GM12878 (cell line): Measurements from ENCODE around the gene C1orf174. TPM values are rescaled to one million over a fixed set of nuclear protein-coding genes. Genes with fewer than 3 reads are reported as not detected.

Experiments
- BACH1 ChIP-seq: fragments of 450-650 bp; IDR thresholded peaks from 2 replicates; pipeline ENCODE4 v1.6.1; 2017; ENCODE audit warnings: mild to moderate bottlenecking, borderline replicate concordance
- BCLAF1 ChIP-seq: fragments of 450-650 bp; IDR thresholded peaks from 2 replicates; pipeline ENCODE4 v1.6.1; 2017; ENCODE audit warnings: antibody characterized with exemption, mild to moderate bottlenecking, moderate library complexity
- CEBPB ChIP-seq, 2 experiments: fragments of 150-350 bp in 1 of 2; IDR thresholded peaks; 2 replicates each; pipeline ENCODE4 v1.6.1; 2012 to 2014; ENCODE audit warnings: low read depth in 2 of 2, low read length in 2 of 2, borderline replicate concordance in 1 of 2, inconsistent platforms in 1 of 2
- CHD2 ChIP-seq: IDR thresholded peaks from 2 replicates; pipeline ENCODE4 v1.6.1; 2011; ENCODE audit warnings: low read depth, low read length, improper control_type of control experiment, borderline replicate concordance
- EGR1 ChIP-seq, 2 experiments: IDR thresholded peaks; 1 replicate in 1 of 2; 2 replicates in 1 of 2; pipeline ENCODE4 v1.6.1; 2011 to 2012; ENCODE audit warnings: low read depth in 2 of 2, low read length in 2 of 2, borderline replicate concordance in 1 of 2, mild to moderate bottlenecking in 1 of 2, moderate library complexity in 1 of 2
- EZH2 ChIP-seq: IDR thresholded peaks from 2 replicates; pipeline ENCODE4 v1.6.1; 2012; ENCODE audit warnings: low read depth, mild to moderate bottlenecking, control low read depth, inconsistent platforms, low read length, borderline replicate concordance; ENCODE audit not compliant: control insufficient read depth
- IKZF1 ChIP-seq: fragments of 450-650 bp; conservative IDR thresholded peaks from 2 replicates; pipeline ENCODE4 v1.6.1; 2017; ENCODE audit warnings: antibody characterized with exemption, mild to moderate bottlenecking
- IRF4 ChIP-seq: IDR thresholded peaks from 2 replicates; pipeline ENCODE4 v1.6.1; 2011; ENCODE audit warnings: low read depth, low read length
- JUND ChIP-seq: IDR thresholded peaks from 2 replicates; pipeline ENCODE4 v1.6.1; 2012; ENCODE audit warnings: low read depth, mild to moderate bottlenecking, low read length, improper control_type of control experiment, moderate library complexity
- LARP7 ChIP-seq: fragments of 450-650 bp; IDR thresholded peaks from 2 replicates; pipeline ENCODE4 v1.6.1; 2017; ENCODE audit warnings: mild to moderate bottlenecking
- MEF2A ChIP-seq: IDR thresholded peaks from 2 replicates; pipeline ENCODE4 v1.6.1; 2011; ENCODE audit warnings: low read depth, mild to moderate bottlenecking, low read length, moderate library complexity; ENCODE audit not compliant: insufficient read depth
- MTA3 ChIP-seq: IDR thresholded peaks from 2 replicates; pipeline ENCODE4 v1.6.1; 2012; ENCODE audit warnings: low read length, inconsistent platforms, borderline replicate concordance
- NFYB ChIP-seq: IDR thresholded peaks from 2 replicates; pipeline ENCODE4 v1.6.1; 2011; ENCODE audit warnings: low read depth, mild to moderate bottlenecking, low read length, improper control_type of control experiment, moderate library complexity; ENCODE audit not compliant: insufficient read depth
- NR2C1 ChIP-seq: fragments of 450-650 bp; IDR thresholded peaks from 2 replicates; pipeline ENCODE4 v1.6.1; 2017; ENCODE audit warnings: antibody characterized with exemption, mild to moderate bottlenecking, moderate library complexity
- RAD51 ChIP-seq: fragments of 450-650 bp; IDR thresholded peaks from 2 replicates; pipeline ENCODE4 v1.6.1; 2016; ENCODE audit warnings: moderate library complexity, mild to moderate bottlenecking, inconsistent platforms
- RB1 ChIP-seq: fragments of 450-650 bp; formaldehyde crosslinking; IDR thresholded peaks from 2 replicates; pipeline ENCODE4 v1.6.1; 2017; ENCODE audit warnings: mild to moderate bottlenecking, borderline replicate concordance
- RELB ChIP-seq: fragments of 450-650 bp; IDR thresholded peaks from 2 replicates; pipeline ENCODE4 v1.6.1; 2017; ENCODE audit warnings: low read depth, mild to moderate bottlenecking, moderate library complexity
- SKIL ChIP-seq: fragments of 450-650 bp; IDR thresholded peaks from 2 replicates; pipeline ENCODE4 v1.6.1; 2017; ENCODE audit warnings: mild to moderate bottlenecking, low read depth, inconsistent platforms; ENCODE audit not compliant: poor library complexity, severe bottlenecking
- SMAD1 ChIP-seq: fragments of 450-650 bp; IDR thresholded peaks from 2 replicates; pipeline ENCODE4 v1.6.1; 2018; ENCODE audit warnings: mild to moderate bottlenecking, low read depth; ENCODE audit not compliant: partially characterized antibody
- SREBF1 ChIP-seq: IDR thresholded peaks from 2 replicates; pipeline ENCODE4 v1.6.1; 2012; ENCODE audit warnings: mild to moderate bottlenecking, low read length
- STAT1 ChIP-seq: fragments of 450-650 bp; conservative IDR thresholded peaks from 2 replicates; pipeline ENCODE4 v1.6.1; 2014; ENCODE audit warnings: antibody characterized with exemption, mild to moderate bottlenecking
- YY1 ChIP-seq: IDR thresholded peaks from 2 replicates; pipeline ENCODE4 v1.6.1; 2011; ENCODE audit warnings: low read depth, mild to moderate bottlenecking, low read length
- ZSCAN29 ChIP-seq: fragments of 450-650 bp; IDR thresholded peaks from 2 replicates; pipeline ENCODE4 v1.6.1; 2017; ENCODE audit warnings: mild to moderate bottlenecking, moderate library complexity
- polyA plus RNA-seq, 11 experiments: library from polyadenylated mRNA; depleted of rRNA in 4 of 11; unstranded in 6 of 11; stranded (reverse) in 5 of 11; fragments of >200 nt; fragmentation: Nextera tagmentation in 4 of 11; fragmentation: Illumina TruSeq in 1 of 11; extraction: Ambion mirVana in 4 of 11; extraction: Trizol in 1 of 11; gene quantifications; 1 replicate in 1 of 11; 2 replicates in 10 of 11; pipeline versions ENCODE4 v1.2.1 to v1.2.3, GENCODE V29; 2011 to 2016; ENCODE audit warnings: inconsistent platforms in 2 of 11, missing spikeins in 2 of 11, low read depth in 1 of 11
- total RNA-seq, 4 experiments: library from RNA; depleted of rRNA in 3 of 4; stranded (reverse); fragments of >200 nt in 3 of 4; fragmentation: Illumina TruSeq in 1 of 4; extraction: Trizol in 1 of 4; gene quantifications; 2 replicates each; pipeline versions ENCODE4 v1.2.1 to v1.2.3, GENCODE V29; 2013 to 2021

Gene C1orf174
- total and polyA plus RNA-seq, 10 of the 15 experiments (the other 5 are each of a cell fraction or from before 2014, with no cell fraction given): 17.5 to 35.4 (median 25.1) TPM

GRCh38 chr1:3899754-3900149 is 320 bp downstream of the C1orf174 start (continued):
- no peak for TF ChIP-seq SKIL
- TF ChIP-seq RB1: 0 out of 2 replicates have a peak, but pooled peaks have one; percentile 18
- no peak for TF ChIP-seq STAT1
- no peak for TF ChIP-seq RELB
- TF ChIP-seq IKZF1: no peak
- TF ChIP-seq JUND: no peak
- TF ChIP-seq EGR1 (IDR thresholded peaks at IDR 0.05; ENCODE audit: borderline replicate concordance in 1 of 2, low read depth in 2 of 2, low read length in 2 of 2): peak in 1 of 2 experiments; percentile 65; a peak in 1 of 3 replicates
- TF ChIP-seq BACH1: 0 out of 2 replicates have a peak, but pooled peaks have one; percentile 44
- TF ChIP-seq IRF4: no peak
- TF ChIP-seq EZH2: no peak
- TF ChIP-seq BCLAF1: no peak
- TF ChIP-seq CHD2: no peak
- no peak for TF ChIP-seq SMAD1
- peak; percentile 48; the same call in 1 of the 2 replicates for TF ChIP-seq RAD51
- TF ChIP-seq MTA3: no peak
- no peak for TF ChIP-seq SREBF1
- TF ChIP-seq NFYB: no peak
- TF ChIP-seq YY1: no peak
- TF ChIP-seq CEBPB (IDR thresholded peaks at IDR 0.05; ENCODE audit: borderline replicate concordance in 1 of 2, low read depth in 2 of 2, low read length in 2 of 2): no peak
- no peak for TF ChIP-seq MEF2A
- no peak for TF ChIP-seq NR2C1
- 0 out of 2 replicates have a peak, but pooled peaks have one; percentile 43 for TF ChIP-seq LARP7
- no peak for TF ChIP-seq ZSCAN29
